AG08395 (cell line): ENCODE measurements around the gene PLEKHH1.

Experiments used
- DNase-seq: peaks from one replicate; pipeline ENCODE4 v3.0.0; 2012; ENCODE audit warnings: mixed read lengths, low spot score

Gene PLEKHH1

GRCh38 chr14:67532998-67533753, at the start of gene PLEKHH1:
Gene PLEKHH1, plus strand, starts transcription at chr14:67533290. Its CDS starts 8,578 bp downstream, at chr14:67541868.
- peak; percentile 82 for DNase-seq

GRCh38 chr14:67483579-67484285, 49.4 kb upstream of the PLEKHH1 start:
- no peak for DNase-seq

GRCh38 chr14:67485501-67486095, 47.5 kb upstream of the PLEKHH1 start:
- no peak for DNase-seq

- no peak for DNase-seq
Observed at GRCh38 chr14:67486890-67487289, 46.2 kb upstream of the PLEKHH1 start.

GRCh38 chr14:67487332-67487731, 45.8 kb upstream of the PLEKHH1 start:
- DNase-seq = no peak

GRCh38 chr14:67487937-67488893, 44.9 kb upstream of the PLEKHH1 start, which contains the start of gene TMEM229B:
Gene TMEM229B, minus strand, starts transcription at chr14:67488721. Its CDS starts 14,798 bp downstream, at chr14:67473923.
- peak; percentile 35 for DNase-seq

- no peak for DNase-seq
Observed at GRCh38 chr14:67490196-67490595, 42.9 kb upstream of the PLEKHH1 start.

GRCh38 chr14:67491285-67491684, 41.8 kb upstream of the PLEKHH1 start:
- DNase-seq = no peak

- DNase-seq = no peak
Observed at GRCh38 chr14:67491741-67492507, 41.2 kb upstream of the PLEKHH1 start.

- no peak for DNase-seq
Observed at GRCh38 chr14:67492538-67492937, 40.6 kb upstream of the PLEKHH1 start.

GRCh38 chr14:67493092-67493717, 39.9 kb upstream of the PLEKHH1 start:
- DNase-seq = no peak

- no peak for DNase-seq
Observed at GRCh38 chr14:67495827-67496226, 37.3 kb upstream of the PLEKHH1 start.

GRCh38 chr14:67497216-67497615, 35.9 kb upstream of the PLEKHH1 start:
- DNase-seq = no peak

GRCh38 chr14:67497716-67498115, 35.4 kb upstream of the PLEKHH1 start:
- no peak for DNase-seq

- no peak for DNase-seq
Observed at GRCh38 chr14:67500981-67501380, 32.1 kb upstream of the PLEKHH1 start.

GRCh38 chr14:67501670-67502069, 31.4 kb upstream of the PLEKHH1 start:
- no peak for DNase-seq

GRCh38 chr14:67502867-67503266, 30.2 kb upstream of the PLEKHH1 start:
- DNase-seq = no peak

- no peak for DNase-seq
Observed at GRCh38 chr14:67503331-67503730, 29.8 kb upstream of the PLEKHH1 start.

GRCh38 chr14:67505254-67505653, 27.8 kb upstream of the PLEKHH1 start:
- no peak for DNase-seq

GRCh38 chr14:67508956-67509355, 24.1 kb upstream of the PLEKHH1 start:
- DNase-seq = no peak

- peak; percentile 42 for DNase-seq
Observed at GRCh38 chr14:67510121-67510520, 23.0 kb upstream of the PLEKHH1 start.
